GM18909 (cell line): Measurements from ENCODE around the gene GOLGA3.
"Not testable (repeated sequence)": the region's sequence is repeated elsewhere in the genome, so short reads cannot be mapped to it uniquely, and the experiment has no call there.

Source experiments
- ATAC-seq: cut with Tn5 transposase; IDR thresholded peaks from one replicate; pipeline ENCODE4 v1.9.1; 2021; ENCODE audit warnings: mild to moderate bottlenecking; ENCODE audit not compliant: unreplicated experiment, poor library complexity

GOLGA3 gene

DNA sequence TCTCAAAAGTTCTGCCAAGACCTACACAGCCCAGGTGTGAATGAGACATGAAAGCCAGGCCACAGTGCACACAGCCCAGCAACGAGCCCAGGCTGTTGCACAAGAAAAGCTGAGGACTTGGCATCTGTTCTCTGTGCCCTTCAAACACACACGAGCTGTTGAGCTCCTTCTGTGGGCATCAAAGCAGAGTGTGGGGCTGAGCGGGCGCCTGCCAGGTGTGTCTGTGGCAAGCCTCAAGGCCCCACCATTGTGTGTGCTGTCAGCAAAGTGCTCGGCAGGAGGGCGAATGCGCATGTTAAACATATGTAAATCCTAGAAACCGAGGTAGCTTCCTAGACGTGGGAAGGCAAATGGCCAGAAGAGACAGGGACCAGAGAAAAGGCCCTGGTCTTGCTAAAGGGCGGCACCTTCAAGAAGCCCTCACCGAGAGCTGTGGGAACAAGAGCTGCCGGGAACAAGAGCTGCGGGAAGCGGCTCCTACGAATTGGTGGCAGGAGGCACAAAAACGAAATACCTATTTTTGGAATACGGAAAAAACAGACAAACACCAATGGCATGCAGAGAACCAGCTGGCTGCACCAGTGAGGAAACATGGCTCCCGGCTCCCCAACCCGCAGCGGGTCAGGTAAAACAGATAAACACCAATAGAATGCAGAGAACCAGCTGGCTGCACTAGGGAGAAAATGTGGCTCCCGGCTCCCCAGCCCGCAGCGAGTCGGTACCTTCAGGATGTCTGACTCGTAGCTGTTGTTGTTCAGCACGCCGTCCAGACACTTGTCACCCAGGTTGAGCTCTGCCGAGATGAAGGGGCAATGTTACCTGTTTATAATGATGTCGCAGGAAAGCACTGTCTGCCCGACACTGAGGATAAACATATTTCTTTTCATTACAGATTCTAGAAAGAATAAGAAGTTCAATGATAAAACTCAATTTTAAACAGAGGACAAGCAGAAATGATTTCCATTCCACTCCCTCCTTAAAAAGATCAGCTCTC is 19.0 kb upstream of the GOLGA3 start:
- no peak for ATAC-seq

DNA sequence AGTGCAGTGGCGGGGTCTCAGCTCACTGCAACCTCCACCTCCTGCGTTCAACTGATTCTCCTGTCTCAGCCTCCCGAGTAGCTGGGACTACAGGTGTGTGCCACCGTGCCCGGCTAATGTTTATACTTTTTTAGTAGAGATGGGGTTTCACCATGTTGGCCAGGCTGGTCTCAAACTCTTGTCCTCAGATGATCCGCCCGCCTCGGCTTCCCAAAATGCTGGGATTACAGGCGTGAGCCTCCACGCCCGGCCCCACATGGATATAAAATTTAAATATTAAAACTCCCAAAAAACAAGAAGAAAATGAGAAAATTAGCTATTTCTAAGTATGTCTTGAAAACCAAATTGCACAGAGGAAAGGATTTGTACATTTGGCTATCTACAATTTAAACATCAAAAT is 16.0 kb upstream of the GOLGA3 start:
- not testable (repeated sequence) for ATAC-seq

DNA sequence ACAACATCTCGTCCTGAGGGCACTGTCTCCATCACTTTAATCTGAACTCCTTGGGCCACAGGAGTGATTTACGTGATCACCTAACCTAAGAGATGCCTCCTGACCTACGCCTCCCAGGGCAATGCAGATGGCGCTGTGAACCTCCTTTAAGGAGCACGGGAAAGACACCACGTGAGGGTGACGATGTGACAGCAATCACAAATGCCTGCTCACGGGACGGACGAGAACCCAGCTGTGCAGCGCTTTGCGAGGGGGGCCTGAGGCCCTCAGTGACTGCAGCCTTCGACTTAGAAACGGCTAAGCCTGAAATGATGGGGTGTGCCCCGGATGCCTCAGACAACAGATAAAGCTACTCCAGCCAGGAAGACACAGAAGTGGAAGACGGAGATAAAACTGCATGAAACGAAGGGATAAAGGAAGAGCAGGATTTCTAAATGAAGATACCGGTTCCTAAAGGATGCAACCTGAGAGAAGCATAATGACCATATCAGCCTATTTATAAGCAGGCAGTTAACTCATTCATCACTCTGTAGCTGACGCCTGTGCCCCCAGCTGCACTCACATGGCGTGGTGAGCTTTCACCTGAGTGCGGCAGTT is 13.9 kb upstream of the GOLGA3 start:
- no peak for ATAC-seq

DNA sequence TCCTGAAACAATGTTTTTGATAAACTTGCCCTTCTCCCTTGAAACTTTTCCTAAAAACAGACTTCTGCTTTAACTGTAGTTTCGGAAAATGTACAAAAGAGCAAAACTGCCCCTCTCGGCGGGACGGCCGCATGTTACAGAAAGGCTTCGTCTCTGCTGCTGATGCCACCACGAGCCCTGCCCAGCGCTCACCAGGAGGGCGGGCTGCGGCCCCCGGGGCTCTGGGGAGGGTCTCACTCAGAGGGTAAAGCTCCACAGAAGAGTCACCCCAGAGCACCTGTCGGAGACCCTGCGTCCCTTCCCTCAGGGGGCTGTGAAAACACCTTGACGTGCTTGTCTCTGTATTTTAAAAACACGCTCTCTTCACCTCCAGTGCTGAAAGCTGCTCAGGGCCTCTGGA is 12.5 kb upstream of the GOLGA3 start:
- no peak for ATAC-seq

DNA sequence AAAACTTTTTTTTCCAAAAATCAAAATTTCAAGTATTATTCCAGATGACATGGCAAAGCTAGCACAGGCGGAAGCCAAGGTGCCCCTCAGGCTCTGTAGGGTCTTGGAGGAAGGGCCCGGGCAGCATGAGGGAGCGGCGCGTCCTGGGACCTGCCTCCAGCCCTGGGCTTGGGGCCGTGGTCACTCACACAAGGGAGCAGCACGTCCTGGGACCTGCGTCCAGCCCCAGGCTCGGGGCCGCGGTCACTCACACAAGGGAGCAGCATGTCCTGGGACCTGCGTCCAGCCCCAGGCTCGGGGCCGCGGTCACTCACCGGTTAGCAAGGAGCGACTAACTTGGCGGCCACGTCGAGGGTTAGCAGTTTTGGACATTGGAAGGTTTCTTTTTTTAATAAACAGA is 11.9 kb upstream of the GOLGA3 start:
- ATAC-seq: no peak

DNA sequence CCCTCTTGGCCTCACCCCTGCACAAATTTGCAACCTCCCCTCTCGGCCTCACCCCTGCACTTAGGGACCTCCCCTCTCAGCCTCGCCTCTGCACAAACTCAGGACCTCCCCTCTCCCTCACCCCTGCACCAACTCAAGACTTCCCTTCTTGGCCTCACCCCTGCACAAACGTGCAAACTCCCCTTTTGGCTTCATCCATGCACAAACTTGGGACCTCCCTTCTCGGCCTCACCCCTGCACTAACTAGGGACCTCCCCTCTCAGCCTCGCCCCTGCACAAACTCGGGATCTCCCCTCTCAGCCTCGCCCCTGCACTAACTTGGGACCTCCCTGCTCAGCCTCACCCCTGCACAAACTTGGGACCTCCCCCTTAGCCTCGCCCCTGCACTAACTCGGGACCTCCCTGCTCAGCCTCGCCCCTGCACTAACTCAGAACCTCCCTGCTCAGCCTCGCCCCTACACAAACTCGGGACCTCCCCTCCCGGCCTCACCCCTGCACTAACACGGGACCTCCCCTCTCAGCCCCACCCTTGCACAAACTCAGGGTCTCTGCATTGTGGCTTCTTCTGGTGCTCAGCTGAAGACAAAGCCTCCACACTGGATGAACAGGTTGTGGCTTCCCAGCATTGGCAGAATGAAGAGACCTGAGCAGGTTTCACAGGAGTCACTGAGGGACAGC is 11.0 kb upstream of the GOLGA3 start:
- no peak for ATAC-seq

DNA sequence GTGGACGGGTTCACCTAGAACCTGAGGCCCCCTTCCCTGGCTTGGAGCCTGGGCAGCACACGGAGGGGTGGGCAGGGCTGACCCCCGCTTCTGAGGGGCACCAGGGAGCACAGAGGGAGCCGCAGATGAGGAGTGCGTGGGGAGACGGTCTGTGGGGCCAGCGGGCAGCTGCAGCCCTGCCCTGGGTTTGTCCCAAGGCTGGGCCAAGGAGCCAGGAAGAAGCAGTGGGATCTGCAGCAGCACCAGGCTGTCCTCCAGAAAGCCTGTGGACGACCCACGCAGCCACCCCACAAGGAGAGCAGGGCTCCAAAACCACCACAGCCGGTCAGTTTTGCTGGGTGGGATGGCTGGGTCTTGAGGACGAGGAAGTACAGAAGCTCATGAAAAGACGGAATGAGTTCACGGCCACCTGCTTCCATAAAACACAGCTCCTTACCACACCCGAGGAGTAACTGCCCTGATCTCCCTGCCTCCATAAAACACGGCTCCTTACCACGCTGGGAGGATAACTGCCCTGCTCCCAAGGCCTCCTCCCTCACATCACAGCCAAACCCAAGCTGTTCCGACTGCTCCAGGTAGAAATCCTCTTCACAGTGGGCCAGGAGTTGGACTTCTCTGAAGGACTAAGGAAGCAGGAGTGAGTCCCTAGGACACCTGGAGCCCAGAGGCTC is 9.9 kb upstream of the GOLGA3 start:
- no peak for ATAC-seq

DNA sequence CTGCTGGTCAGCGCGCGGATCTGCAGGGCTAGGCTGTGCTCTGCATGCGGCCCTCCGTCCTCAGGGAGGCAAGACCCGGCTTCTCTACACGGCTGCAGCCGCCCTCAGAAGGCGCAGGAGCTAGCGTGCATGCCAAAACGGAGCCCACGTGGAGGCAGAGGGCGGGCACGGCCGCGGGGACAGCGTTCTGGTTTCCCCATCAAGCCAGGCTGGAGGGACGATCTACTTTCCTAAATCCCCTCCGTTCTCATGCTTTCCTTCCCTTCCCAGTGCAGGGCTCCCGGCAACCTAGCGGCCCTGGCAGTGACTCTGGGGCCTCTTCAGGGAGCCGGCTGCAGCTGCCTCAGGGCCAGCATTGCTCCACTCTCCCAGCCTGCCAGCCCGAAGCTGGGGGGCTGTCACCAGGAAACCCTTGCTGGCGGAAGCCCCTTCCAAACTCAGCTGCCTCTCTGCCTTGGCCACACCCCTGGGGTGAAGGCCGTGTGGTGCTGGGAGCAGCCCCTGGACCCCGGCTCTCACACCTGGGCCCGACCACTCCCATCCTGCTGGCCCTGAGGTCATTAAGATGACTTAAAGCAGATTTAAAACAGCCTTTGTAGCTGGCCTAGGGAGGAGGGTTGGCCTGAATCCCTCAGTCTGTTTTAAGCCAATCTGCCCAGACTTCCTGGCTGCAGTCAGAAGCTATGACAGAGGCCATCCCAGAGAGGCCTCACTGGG is 9.2 kb upstream of the GOLGA3 start:
- ATAC-seq: no peak

DNA sequence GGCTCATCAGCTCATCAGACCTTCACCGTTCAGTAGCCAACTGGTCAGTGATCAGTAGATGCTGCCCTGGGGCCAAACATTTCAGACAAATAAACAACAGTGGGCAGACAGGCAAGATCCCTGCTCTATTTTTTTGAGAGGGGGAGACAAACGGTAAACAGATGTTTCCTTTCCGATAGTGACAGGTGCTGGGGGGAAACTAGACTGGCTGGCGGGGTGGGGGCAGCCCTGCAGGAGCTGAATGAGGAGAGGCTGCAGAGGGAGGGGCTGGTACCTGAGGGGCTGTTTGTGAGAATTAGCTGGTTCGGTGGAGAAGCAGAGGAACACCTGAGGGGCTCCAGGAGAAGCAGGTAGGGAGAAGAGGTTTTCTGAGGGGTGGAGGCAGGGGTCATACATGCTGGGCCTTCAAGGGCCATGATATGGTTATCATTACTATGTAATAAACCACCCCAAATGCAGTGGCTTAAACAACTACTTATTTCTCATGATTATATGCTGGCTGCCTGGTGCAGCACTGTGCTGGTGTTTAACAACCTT is 8.2 kb upstream of the GOLGA3 start:
- ATAC-seq: no peak

DNA sequence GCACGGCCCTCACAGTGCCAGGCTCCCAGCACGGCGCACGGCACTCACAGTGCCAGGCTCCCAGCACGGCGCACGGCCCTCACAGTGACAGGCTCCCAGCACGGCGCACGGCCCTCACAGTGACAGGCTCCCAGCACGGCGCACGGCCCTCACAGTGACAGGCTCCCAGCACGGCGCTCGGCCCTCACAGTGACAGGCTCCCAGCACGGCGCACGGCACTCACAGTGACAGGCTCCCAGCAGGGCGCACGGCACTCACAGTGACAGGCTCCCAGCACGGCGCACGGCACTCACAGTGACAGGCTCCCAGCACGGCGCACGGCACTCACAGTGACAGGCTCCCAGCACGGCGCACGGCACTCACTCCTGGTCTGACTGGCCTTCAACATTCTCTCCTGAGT is 7.6 kb upstream of the GOLGA3 start:
- not testable (repeated sequence) for ATAC-seq

DNA sequence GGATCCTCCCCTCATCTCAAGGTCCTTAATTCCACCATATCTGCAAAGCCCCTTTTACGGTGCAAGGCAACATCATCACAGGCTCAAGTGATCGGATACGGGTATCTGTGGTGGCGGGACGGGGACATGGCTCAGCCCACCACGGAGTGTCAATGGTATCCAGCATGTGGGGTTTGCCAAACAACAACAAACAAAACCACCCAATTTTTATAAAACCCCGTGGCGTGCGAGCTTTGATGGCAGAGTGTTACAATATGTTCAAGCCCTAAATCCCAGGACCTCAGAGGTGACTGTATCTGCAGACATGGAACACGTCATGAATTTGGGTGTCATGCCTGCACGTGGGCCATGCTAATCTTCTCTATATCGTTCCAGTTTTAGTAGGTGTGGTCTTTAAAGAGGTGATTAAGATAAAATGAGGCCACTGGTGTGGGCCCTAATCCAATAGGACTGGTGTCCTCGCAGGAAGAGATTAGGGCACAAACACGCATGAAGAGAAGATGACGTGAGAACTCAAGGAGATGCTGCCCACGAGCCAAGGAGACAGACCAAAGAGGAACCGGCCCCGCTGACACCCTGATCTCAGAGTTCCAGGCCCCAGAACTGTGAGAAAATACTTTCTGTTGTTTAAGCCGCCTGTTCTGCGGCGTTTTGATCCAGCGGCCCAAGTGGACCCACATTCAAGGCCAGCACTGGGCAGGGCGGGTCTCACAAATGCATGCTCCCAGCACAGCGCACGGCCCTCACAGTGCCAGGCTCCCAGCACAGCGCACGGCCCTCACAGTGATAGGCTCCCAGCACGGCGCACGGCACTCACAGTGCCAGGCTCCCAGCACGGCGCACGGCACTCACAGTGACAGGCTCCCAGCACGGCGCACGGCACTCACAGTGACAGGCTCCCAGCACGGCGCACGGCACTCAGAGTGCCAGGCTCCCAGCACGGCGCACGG is 6.7 kb upstream of the GOLGA3 start:
- ATAC-seq: no peak

DNA sequence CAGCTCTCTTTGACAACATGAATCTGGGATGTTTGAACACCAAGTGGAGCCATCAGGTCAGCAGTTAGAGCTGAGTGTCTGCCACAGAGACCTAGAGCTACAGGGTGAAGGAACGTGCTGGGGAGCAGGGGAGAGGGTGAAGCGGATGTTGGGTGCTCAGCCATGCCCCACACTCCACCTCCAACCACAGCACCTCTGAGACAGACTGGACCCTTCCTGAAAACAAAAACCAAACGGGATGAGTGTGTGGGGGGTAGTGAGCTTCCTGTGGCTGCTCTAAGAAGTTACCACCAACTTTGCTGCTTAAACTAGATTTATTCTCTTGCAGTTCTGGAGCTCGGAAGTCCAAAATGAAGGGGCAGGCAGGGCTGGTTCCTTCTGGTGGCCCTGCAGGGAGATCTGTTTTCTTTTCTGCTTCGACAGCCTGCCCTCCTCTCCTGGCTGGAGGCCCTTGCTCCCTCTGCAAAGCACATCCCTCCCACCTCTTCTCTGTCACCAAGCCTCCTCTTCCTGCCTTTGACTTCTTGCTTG is 5.6 kb upstream of the GOLGA3 start:
- no peak for ATAC-seq

DNA sequence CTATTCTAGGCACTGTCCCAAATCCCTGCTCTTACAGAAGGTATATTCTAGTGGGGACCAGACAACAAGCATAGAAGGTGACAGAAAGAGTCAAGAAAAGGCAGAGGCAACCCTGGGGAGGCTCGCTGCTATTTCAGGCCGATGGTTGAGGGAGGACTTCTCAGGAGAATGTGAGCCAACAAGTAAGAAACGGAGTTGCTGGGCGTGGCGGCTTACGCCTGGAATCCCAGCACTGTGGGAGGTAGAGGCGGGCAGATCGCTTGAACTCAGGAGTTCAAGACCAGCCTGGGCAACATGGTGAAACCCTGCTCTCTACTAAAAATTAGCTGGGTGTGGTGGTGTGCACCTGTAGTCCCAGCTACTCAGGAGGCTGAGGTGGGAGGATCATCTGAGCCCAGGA is 4.7 kb upstream of the GOLGA3 start:
- no peak for ATAC-seq

DNA sequence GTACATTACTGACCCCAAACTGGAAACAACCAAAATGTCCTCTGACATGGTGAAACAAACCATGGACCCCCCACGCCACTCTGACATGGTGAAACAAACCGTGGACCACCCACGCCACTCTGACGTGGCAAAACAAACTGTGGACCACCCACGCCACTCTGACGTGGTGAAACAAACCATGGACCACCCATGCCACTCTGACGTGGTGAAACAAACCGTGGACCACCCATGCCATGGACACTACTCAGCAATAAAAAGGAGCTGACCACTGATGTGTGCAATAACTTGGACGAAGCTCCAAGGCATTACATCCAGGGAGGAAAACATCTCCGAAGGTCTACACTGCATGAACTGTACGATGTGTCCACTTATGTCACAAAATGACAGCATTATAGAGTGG is 3.1 kb upstream of the GOLGA3 start:
- ATAC-seq: no peak

DNA sequence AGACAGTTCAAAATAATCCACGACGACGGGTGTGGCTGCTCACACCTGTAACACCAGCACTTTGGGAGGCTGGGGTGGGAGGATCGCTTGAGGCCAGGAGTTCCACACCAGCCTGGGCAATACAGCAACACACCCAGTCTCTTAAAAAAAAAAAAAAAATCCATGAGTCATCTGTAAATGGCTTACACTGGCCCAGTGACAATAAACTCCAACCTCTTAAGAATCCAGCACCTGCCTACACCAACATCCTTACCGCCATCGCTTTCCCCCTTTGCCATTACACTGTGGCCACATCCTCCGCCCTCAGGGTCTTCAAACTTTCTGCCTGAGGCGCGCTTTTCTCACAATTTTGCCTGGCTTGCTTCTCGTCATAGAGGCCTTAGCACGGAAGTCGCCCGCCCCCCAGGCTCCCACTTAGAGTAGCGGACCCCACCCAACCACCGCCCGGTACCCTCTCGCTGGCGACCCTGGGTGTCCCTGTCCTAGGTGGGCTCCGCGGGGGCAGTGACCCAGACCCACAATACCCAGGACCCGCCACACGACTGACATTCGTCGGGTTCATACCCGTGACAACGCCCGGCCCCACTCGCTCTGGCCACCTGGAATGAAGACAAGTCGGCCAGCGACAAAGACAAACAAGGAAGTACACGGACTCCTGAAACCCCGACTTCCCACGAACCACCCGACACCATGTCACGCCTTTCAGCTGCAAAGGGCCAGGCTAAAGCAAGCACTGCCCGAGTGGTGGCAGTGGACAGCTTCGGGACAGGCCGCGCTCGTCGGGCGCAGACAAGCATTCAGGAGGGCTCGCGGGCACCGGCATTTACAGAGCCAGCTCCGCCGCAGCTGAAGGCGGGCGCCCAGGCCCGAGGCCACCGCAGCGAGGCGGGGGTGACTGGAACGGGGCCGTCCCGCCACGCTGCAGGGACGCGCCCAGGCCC is 636 bp downstream of the GOLGA3 start:
- peak; percentile 32 for ATAC-seq

DNA sequence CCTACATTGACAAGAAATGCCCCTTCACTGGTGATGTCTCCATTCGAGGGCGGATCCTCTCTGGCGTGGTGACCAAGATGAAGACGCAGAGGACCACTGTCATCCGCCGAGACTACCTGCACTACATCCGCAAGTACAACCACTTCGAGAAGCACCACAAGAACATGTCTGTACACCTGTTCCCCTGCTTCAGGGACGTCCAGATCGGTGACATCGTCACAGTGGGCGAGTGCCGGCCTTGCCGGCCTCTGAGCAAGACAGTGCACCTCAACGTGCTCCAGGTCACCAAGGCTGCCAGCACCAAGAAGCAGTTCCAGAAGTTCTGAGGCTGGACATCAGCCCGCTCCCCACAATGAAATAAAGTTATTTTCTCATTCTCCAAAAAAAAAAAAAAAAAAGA is 2.8 kb downstream of the GOLGA3 start:
- no peak for ATAC-seq

DNA sequence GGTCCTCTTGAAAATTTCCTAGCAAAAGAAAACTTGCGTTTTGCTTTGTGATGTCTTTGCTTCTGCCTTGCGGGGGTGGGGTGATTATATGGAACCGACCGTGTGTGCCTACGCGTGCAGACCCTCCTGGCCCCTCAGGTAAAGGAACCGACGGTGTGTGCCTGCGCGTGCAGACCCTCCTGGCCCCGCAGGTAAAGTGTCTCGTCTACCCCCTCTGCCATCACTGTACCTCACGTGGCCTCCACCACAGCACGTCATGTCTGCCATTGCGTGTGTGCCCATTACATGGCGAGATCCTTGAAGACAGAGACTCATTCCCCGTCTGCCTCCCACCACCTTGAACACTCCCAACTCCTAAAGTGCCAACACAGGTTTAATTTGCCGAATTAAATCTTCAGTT is 3.6 kb downstream of the GOLGA3 start:
- ATAC-seq: no peak
